ENCODE data around the gene ZFAND4.

Gene ZFAND4

GRCh38 chr10:45566415-45566814 is 106.2 kb downstream of the ZFAND4 start:
- no peak for TF ChIP-seq PPARA (CRISPR knock-in tag; IDR thresholded peaks at IDR 0.05; ENCODE audit: borderline replicate concordance)
- no peak for TF ChIP-seq ISL1 (CRISPR knock-in tag; IDR thresholded peaks at IDR 0.05)
- TF ChIP-seq, protein P1, sequence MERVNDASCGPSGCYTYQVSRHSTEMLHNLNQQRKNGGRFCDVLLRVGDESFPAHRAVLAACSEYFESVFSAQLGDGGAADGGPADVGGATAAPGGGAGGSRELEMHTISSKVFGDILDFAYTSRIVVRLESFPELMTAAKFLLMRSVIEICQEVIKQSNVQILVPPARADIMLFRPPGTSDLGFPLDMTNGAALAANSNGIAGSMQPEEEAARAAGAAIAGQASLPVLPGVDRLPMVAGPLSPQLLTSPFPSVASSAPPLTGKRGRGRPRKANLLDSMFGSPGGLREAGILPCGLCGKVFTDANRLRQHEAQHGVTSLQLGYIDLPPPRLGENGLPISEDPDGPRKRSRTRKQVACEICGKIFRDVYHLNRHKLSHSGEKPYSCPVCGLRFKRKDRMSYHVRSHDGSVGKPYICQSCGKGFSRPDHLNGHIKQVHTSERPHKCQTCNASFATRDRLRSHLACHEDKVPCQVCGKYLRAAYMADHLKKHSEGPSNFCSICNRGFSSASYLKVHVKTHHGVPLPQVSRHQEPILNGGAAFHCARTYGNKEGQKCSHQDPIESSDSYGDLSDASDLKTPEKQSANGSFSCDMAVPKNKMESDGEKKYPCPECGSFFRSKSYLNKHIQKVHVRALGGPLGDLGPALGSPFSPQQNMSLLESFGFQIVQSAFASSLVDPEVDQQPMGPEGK (CRISPR knock-in tag; IDR thresholded peaks at IDR 0.05; ENCODE audit: borderline replicate concordance) = no peak
- TF ChIP-seq RARB (CRISPR knock-in tag; IDR thresholded peaks at IDR 0.05) = no peak
- TF ChIP-seq TOX (CRISPR knock-in tag; IDR thresholded peaks at IDR 0.05; ENCODE audit: borderline replicate concordance) = no peak
- TF ChIP-seq ARNTL (CRISPR knock-in tag; IDR thresholded peaks at IDR 0.05; ENCODE audit: borderline replicate concordance, low read depth) = no peak
- no peak for TF ChIP-seq GLIS3 (CRISPR knock-in tag; IDR thresholded peaks at IDR 0.05)
- TF ChIP-seq ZNF565 (CRISPR knock-in tag; conservative IDR thresholded peaks at IDR 0.05; ENCODE audit: low read depth) = no peak
- no peak for TF ChIP-seq ZFP30 (CRISPR knock-in tag; IDR thresholded peaks at IDR 0.05)
- TF ChIP-seq, protein P2, sequence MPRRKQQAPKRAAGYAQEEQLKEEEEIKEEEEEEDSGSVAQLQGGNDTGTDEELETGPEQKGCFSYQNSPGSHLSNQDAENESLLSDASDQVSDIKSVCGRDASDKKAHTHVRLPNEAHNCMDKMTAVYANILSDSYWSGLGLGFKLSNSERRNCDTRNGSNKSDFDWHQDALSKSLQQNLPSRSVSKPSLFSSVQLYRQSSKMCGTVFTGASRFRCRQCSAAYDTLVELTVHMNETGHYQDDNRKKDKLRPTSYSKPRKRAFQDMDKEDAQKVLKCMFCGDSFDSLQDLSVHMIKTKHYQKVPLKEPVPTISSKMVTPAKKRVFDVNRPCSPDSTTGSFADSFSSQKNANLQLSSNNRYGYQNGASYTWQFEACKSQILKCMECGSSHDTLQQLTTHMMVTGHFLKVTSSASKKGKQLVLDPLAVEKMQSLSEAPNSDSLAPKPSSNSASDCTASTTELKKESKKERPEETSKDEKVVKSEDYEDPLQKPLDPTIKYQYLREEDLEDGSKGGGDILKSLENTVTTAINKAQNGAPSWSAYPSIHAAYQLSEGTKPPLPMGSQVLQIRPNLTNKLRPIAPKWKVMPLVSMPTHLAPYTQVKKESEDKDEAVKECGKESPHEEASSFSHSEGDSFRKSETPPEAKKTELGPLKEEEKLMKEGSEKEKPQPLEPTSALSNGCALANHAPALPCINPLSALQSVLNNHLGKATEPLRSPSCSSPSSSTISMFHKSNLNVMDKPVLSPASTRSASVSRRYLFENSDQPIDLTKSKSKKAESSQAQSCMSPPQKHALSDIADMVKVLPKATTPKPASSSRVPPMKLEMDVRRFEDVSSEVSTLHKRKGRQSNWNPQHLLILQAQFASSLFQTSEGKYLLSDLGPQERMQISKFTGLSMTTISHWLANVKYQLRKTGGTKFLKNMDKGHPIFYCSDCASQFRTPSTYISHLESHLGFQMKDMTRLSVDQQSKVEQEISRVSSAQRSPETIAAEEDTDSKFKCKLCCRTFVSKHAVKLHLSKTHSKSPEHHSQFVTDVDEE (CRISPR knock-in tag; IDR thresholded peaks at IDR 0.05) = no peak
- TF ChIP-seq ZC3H10 (CRISPR knock-in tag; IDR thresholded peaks at IDR 0.05) = no peak
- TF ChIP-seq ZFP3 (CRISPR knock-in tag; IDR thresholded peaks at IDR 0.05) = no peak
- no peak for TF ChIP-seq TCF4 (CRISPR knock-in tag; IDR thresholded peaks at IDR 0.05; ENCODE audit: borderline replicate concordance)
- TF ChIP-seq, protein P3, sequence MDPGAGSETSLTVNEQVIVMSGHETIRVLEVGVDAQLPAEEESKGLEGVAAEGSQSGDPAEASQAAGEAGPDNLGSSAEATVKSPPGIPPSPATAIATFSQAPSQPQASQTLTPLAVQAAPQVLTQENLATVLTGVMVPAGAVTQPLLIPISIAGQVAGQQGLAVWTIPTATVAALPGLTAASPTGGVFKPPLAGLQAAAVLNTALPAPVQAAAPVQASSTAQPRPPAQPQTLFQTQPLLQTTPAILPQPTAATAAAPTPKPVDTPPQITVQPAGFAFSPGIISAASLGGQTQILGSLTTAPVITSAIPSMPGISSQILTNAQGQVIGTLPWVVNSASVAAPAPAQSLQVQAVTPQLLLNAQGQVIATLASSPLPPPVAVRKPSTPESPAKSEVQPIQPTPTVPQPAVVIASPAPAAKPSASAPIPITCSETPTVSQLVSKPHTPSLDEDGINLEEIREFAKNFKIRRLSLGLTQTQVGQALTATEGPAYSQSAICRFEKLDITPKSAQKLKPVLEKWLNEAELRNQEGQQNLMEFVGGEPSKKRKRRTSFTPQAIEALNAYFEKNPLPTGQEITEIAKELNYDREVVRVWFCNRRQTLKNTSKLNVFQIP (CRISPR knock-in tag; IDR thresholded peaks at IDR 0.05; ENCODE audit: borderline replicate concordance, low read depth) = no peak

More at GRCh38 chr10:45566415-45566814, 106.2 kb downstream of the ZFAND4 start:
- no peak for ATAC-seq
